MM.1S (cell line): ENCODE measurements around the gene PRKG1.

Experiments
- DNase-seq: peaks from one replicate; pipeline ENCODE4 v3.0.0-alpha.2; 2015
- H2AFZ ChIP-seq: fragments of 300-600 bp; sonication (generic); 2 replicates; pipeline ENCODE4 v1.6.0; 2016; ENCODE audit warnings: antibody characterized with exemption, low read length
- H3F3A ChIP-seq: fragments of 300-600 bp; sonication (generic); 2 replicates; pipeline ENCODE4 v1.6.1; 2016; ENCODE audit warnings: mild to moderate bottlenecking, antibody characterized with exemption, low read length, moderate library complexity, mixed read lengths; ENCODE audit not compliant: insufficient read depth
- H3K27ac ChIP-seq: fragments of 300-600 bp; sonication (generic); 2 replicates; pipeline ENCODE4 v1.5.1; 2016; ENCODE audit warnings: mild to moderate bottlenecking, low read length
- H3K27me3 ChIP-seq: fragments of 300-600 bp; sonication (generic); replicated peaks from 2 replicates; pipeline ENCODE4 v1.6.0; 2016; ENCODE audit warnings: low read length; ENCODE audit not compliant: insufficient read depth
- H3K36me3 ChIP-seq: fragments of 300-600 bp; sonication (generic); replicated peaks from 2 replicates; pipeline ENCODE4 v1.6.1; 2016; ENCODE audit warnings: mild to moderate bottlenecking, low read length, mixed read lengths; ENCODE audit not compliant: insufficient read depth
- H3K4me1 ChIP-seq: fragments of 300-600 bp; sonication (generic); 2 replicates; pipeline ENCODE4 v1.6.1; 2016; ENCODE audit warnings: low read length, mixed read lengths
- H3K4me2 ChIP-seq: fragments of 300-600 bp; sonication (generic); 2 replicates; pipeline ENCODE4 v1.6.0; 2016; ENCODE audit warnings: low read depth, low read length
- H3K4me3 ChIP-seq: fragments of 300-600 bp; sonication (generic); 2 replicates; pipeline ENCODE4 v1.5.1; 2016; ENCODE audit warnings: low read length, mixed read lengths
- H3K79me2 ChIP-seq: fragments of 300-600 bp; sonication (generic); 2 replicates; pipeline ENCODE4 v1.6.1; 2016; ENCODE audit warnings: mixed run types, low read length, mixed read lengths
- H3K9ac ChIP-seq: fragments of 300-600 bp; sonication (generic); 2 replicates; pipeline ENCODE4 v1.6.1; 2016; ENCODE audit warnings: low read length, mixed read lengths
- H3K9me2 ChIP-seq: fragments of 300-600 bp; sonication (generic); replicated peaks from 2 replicates; pipeline ENCODE4 v1.6.1; 2016; ENCODE audit warnings: mild to moderate bottlenecking, low read length, mixed read lengths; ENCODE audit not compliant: insufficient read depth
- H3K9me3 ChIP-seq: fragments of 300-600 bp; sonication (generic); replicated peaks from 2 replicates; pipeline ENCODE4 v1.6.1; 2016; ENCODE audit warnings: mild to moderate bottlenecking, low read length, mixed read lengths; ENCODE audit not compliant: insufficient read depth
- H4K20me1 ChIP-seq: fragments of 300-600 bp; sonication (generic); 2 replicates; pipeline ENCODE4 v1.6.1; 2016; ENCODE audit warnings: mild to moderate bottlenecking, low read length, moderate library complexity, mixed read lengths; ENCODE audit not compliant: insufficient read depth
- CTCF ChIP-seq: fragments of 300-600 bp; sonication (generic); IDR thresholded peaks from 2 replicates; pipeline ENCODE4 v1.5.1; 2016; ENCODE audit warnings: antibody characterized with exemption, low read length, mixed read lengths
- EZH2 ChIP-seq: fragments of 300-600 bp; sonication (generic); optimal IDR thresholded peaks from 2 replicates; pipeline ENCODE3; 2017; ENCODE audit warnings: low read depth, mild to moderate bottlenecking, antibody characterized with exemption, low read length, mixed read lengths
- EZH2phosphoT487 ChIP-seq: fragments of 300-600 bp; sonication (generic); IDR thresholded peaks from 2 replicates; pipeline ENCODE4 v1.6.1; 2018; ENCODE audit warnings: antibody characterized with exemption, low read length

Gene PRKG1

GRCh38 chr10:51668336-51668689, 594.0 kb downstream of the PRKG1 start:
- Histone ChIP-seq H3K27ac (no peak overlapping the region), H3K4me1 (no peaks in the 10 kb centered on the region), H3K9ac (no peak overlapping the region), H3K4me3 (no peak overlapping the region), H3K79me2 (no peaks in the 10 kb centered on the region), H3K36me3 (no peaks in the 10 kb centered on the region), H3K27me3 (no peaks in the 10 kb centered on the region), H3K4me2 (no peak overlapping the region), H2AFZ (no peak overlapping the region), H3K9me2 (no peaks in the 10 kb centered on the region), H3F3A (no peaks in the 10 kb centered on the region), H4K20me1 (no peaks in the 10 kb centered on the region), H3K9me3 (no peaks in the 10 kb centered on the region)
- no peak for DNase-seq
- TF ChIP-seq EZH2phosphoT487 (no peak), CTCF (no peak), EZH2 (no peak)

GRCh38 chr10:51669041-51669440, 594.8 kb downstream of the PRKG1 start:
- H3K9me3 ChIP-seq = no peaks in the 10 kb centered on the region
- H3K4me1 ChIP-seq = no peaks in the 10 kb centered on the region
- no peaks in the 10 kb centered on the region for H4K20me1 ChIP-seq
- DNase-seq = no peak
- no peaks in the 10 kb centered on the region for H3K9me2 ChIP-seq
- H3K9ac ChIP-seq = no peak overlapping the region
- H3F3A ChIP-seq = no peaks in the 10 kb centered on the region
- TF ChIP-seq CTCF (no peak), EZH2phosphoT487 (no peak), EZH2 (no peak)
- H3K4me3 ChIP-seq = no peak overlapping the region
- no peak overlapping the region for H3K4me2 ChIP-seq
- H2AFZ ChIP-seq = no peak overlapping the region
- H3K27me3 ChIP-seq = no peaks in the 10 kb centered on the region
- H3K27ac ChIP-seq = no peak overlapping the region
- no peaks in the 10 kb centered on the region for H3K79me2 ChIP-seq
- H3K36me3 ChIP-seq = no peaks in the 10 kb centered on the region

- Histone ChIP-seq H3K36me3 (no peaks in the 10 kb centered on the region), H3K4me2 (no peak overlapping the region), H3K27me3 (no peaks in the 10 kb centered on the region), H4K20me1 (no peaks in the 10 kb centered on the region), H3K27ac (no peak overlapping the region), H3K79me2 (no peaks in the 10 kb centered on the region), H3F3A (no peaks in the 10 kb centered on the region), H3K4me1 (no peaks in the 10 kb centered on the region), H2AFZ (no peak overlapping the region), H3K9ac (no peak overlapping the region), H3K9me3 (no peaks in the 10 kb centered on the region), H3K4me3 (no peak overlapping the region), H3K9me2 (no peaks in the 10 kb centered on the region)
- no peak for TF ChIP-seq EZH2
- TF ChIP-seq CTCF = no peak
- TF ChIP-seq EZH2phosphoT487 = no peak
- no peak for DNase-seq
Measured at GRCh38 chr10:51672039-51672535, 597.8 kb downstream of the PRKG1 start.
